Aorta (tissue), 5 donors: ENCODE data around the gene ANKRD23. TPM values are rescaled to one million over a fixed set of nuclear protein-coding genes. Genes with fewer than 3 reads are reported as not detected.
A peak's percentile ranks its signal among the peaks of the same experiment; 100 is the strongest.

ENCODE experiments used
- ATAC-seq: fragments of 200-7000 bp; cut with Tn5 transposase; one replicate; pipeline ENCODE4 v1.9.1; 2022; ENCODE audit warnings: moderate library complexity; ENCODE audit not compliant: low FRiP score
- DNase-seq, 2 donors: peaks; one replicate each; pipeline ENCODE4 v3.0.0-alpha.2; 2020
- H3K27ac ChIP-seq, 2 donors: one replicate each; pipeline ENCODE4 v1.5.1; 2013; ENCODE audit warnings: low read length in 2 of 2, mild to moderate bottlenecking in 2 of 2, moderate library complexity in 2 of 2, control low read depth in 1 of 2, inconsistent platforms in 1 of 2, low read depth in 1 of 2
- H3K27me3 ChIP-seq, 2 donors: one replicate each; pipeline ENCODE4 v1.6.1; 2013; ENCODE audit warnings: control low read depth in 1 of 2, low read length in 1 of 2, mild to moderate bottlenecking in 1 of 2, moderate library complexity in 1 of 2; ENCODE audit not compliant: insufficient read depth in 2 of 2, control insufficient read depth in 1 of 2
- H3K36me3 ChIP-seq, 2 donors: one replicate each; pipeline ENCODE4 v1.6.1; 2013; ENCODE audit warnings: control low read depth in 1 of 2, low read length in 1 of 2, mild to moderate bottlenecking in 1 of 2; ENCODE audit not compliant: insufficient read depth in 2 of 2, control insufficient read depth in 1 of 2
- H3K4me1 ChIP-seq, 2 donors: one replicate each; pipeline ENCODE4 v1.6.1; 2013; ENCODE audit warnings: low read length in 2 of 2, control low read depth in 1 of 2, mild to moderate bottlenecking in 1 of 2, moderate library complexity in 1 of 2; ENCODE audit not compliant: insufficient read depth in 2 of 2, control insufficient read depth in 1 of 2
- H3K4me3 ChIP-seq, 2 donors: one replicate each; pipeline ENCODE4 v1.5.1; 2013; ENCODE audit warnings: low read length in 2 of 2, control low read depth in 1 of 2, mild to moderate bottlenecking in 1 of 2
- H3K9me3 ChIP-seq: one replicate; pipeline ENCODE4 v1.6.1; 2013; ENCODE audit warnings: mild to moderate bottlenecking, low read length; ENCODE audit not compliant: control insufficient read depth
- WGBS, 2 donors: extraction: QIAGEN DNeasy Blood & Tissue Kit; methylation state at CpG; one replicate each; pipeline ENCODE4 v1.1.7; 2013; 5-methylcytosine and 5-hydroxymethylcytosine counted together
- intact Hi-C, 2 donors: fragments of 100-400 bp; cut with DNase I; formaldehyde crosslinking; loops; one replicate each; pipeline versions ENCODE4 v1.14.2 to v1.15.0; 2022
- microRNA-seq, 2 donors: library from miRNA; unstranded; fragments of <30 nt; microRNA quantifications; one replicate each; pipeline ENCODE4 v1.2.0, GENCODE V29; 2020
- polyA plus RNA-seq, 2 donors: library from polyadenylated mRNA; stranded (reverse); fragments of 200-250 nt; gene quantifications; one replicate each; pipeline ENCODE4 v1.2.3, GENCODE V29; 2013
- total RNA-seq, 2 donors: library from RNA; stranded (reverse); fragmentation: NEBNext Ultra II Directional; extraction: Animal tissue kit (Norgen Biotek cat#: 25700); gene quantifications; one replicate each; pipeline ENCODE4 v1.2.1, GENCODE V29; 2021
- donor health status: healthy with polysubstance abuse.
- donor health status: Bipolar disorder and iron deficiency.
- donor health status: DM: no; HTN: no; CAD: no.
- donor health status: DM: no; HTN: no; CAD: no.
- donor health status: DM: yes; HTN: yes; CAD: no.

The ANKRD23 gene
- total and polyA plus RNA-seq, 4 donors = 4.6 to 5.4 (median 5.3) TPM; not detected in 1

GRCh38 chr2:96792772-96793749 is 50.8 kb downstream of the ANKRD23 start:
- H3K9me3 ChIP-seq = no peaks in the 10 kb centered on the region
- intact Hi-C loops = loop anchor here in 1 of 2 donors (10.0 kb wide), 1 partner anchor 48 kb away; the partner anchor contains the start of gene LMAN2L
- H3K4me1 ChIP-seq = peaks cover 0 to 2% of the 10 kb centered on the region in 2 donors
- DNase-seq = peak; percentile 5 to 21
- no peak for ATAC-seq
- no peak overlapping the region for H3K27ac ChIP-seq
- peaks cover 0 to 2% of the 10 kb centered on the region in 2 donors for H3K36me3 ChIP-seq
- H3K4me3 ChIP-seq = no peak overlapping the region
- no peaks in the 10 kb centered on the region for H3K27me3 ChIP-seq
- 88 to 90% methylated on average over 17 of the region's 17 CpGs for WGBS, 2 donors

GRCh38 chr2:96789245-96789617 is 54.6 kb downstream of the ANKRD23 start:
- WGBS, 2 donors = 64 to 69% methylated on average over 6 of the region's 6 CpGs
- H3K4me1 ChIP-seq = peaks cover 0 to 2% of the 10 kb centered on the region in 2 donors
- no peaks in the 10 kb centered on the region for H3K27me3 ChIP-seq

GRCh38 chr2:96788442-96789244 is 55.2 kb downstream of the ANKRD23 start:
- intact Hi-C loops = no loop called here
- DNase-seq (peak; percentile 70 to 87), ATAC-seq (peak; percentile 84)
- Histone ChIP-seq H3K27me3 (no peaks in the 10 kb centered on the region), H3K36me3 (no peaks in the 10 kb centered on the region), H3K4me1 (peaks cover 0 to 2% of the 10 kb centered on the region in 2 donors), H3K4me3 (no peak overlapping the region), H3K9me3 (no peaks in the 10 kb centered on the region), H3K27ac (peak overlapping the region in 1 of 2 donors; percentile 44)
- WGBS, 2 donors = 29 to 32% methylated on average over 17 of the region's 17 CpGs

More at GRCh38 chr2:96789245-96789617, 54.6 kb downstream of the ANKRD23 start:
- Histone ChIP-seq H3K27ac (no peak overlapping the region), H3K36me3 (no peaks in the 10 kb centered on the region), H3K9me3 (no peaks in the 10 kb centered on the region), H3K4me3 (no peak overlapping the region)
- ATAC-seq = no peak
- intact Hi-C loops = no loop called here
- DNase-seq = no peak

Small RNA genes lying within 50 kb of the gene (microRNA-seq; reads per million reads assigned to microRNA genes)
- gene MIR3127 = 0 to 2.4 reads per million in 2 donors

Other genes with a start within 250 kb of the ANKRD23 start
- 10 to 100 TPM; 49.9 to 63.0 TPM for gene KANSL3, start 205.7 kb downstream of the ANKRD23 start, total RNA-seq
- 10 to 100 TPM; 15.4 to 31.6 TPM for gene KANSL3, start 205.7 kb downstream of the ANKRD23 start, polyA plus RNA-seq
- under 1 TPM; 0.10 to 0.42 TPM for gene FER1L5, start 201.3 kb downstream of the ANKRD23 start, total RNA-seq
- gene FER1L5, start 201.3 kb downstream of the ANKRD23 start, polyA plus RNA-seq = under 1 TPM in 1 of 2 donors, not detected in 1; 0.05 TPM
- 10 to 100 TPM; 11.3 to 15.7 TPM for gene LMAN2L, start 104.0 kb downstream of the ANKRD23 start, total RNA-seq
- 10 to 100 TPM in 1 of 2 donors, 1 to 10 TPM in 1; 5.1 to 12.9 TPM for gene LMAN2L, start 104.0 kb downstream of the ANKRD23 start, polyA plus RNA-seq
- gene CNNM4, start 83.1 kb downstream of the ANKRD23 start, total RNA-seq = 1 to 10 TPM; 7.8 to 8.1 TPM
- 1 to 10 TPM; 2.3 to 4.2 TPM for gene CNNM4, start 83.1 kb downstream of the ANKRD23 start, polyA plus RNA-seq
- gene CNNM3, start 27.8 kb downstream of the ANKRD23 start, total RNA-seq = 10 to 100 TPM; 11.1 to 16.8 TPM
- gene CNNM3, start 27.8 kb downstream of the ANKRD23 start, polyA plus RNA-seq = 10 to 100 TPM in 1 of 2 donors, 1 to 10 TPM in 1; 2.9 to 10.2 TPM
- gene ANKRD39, start 14.0 kb upstream of the ANKRD23 start, total RNA-seq = 10 to 100 TPM in 1 of 2 donors, 1 to 10 TPM in 1; 10.0 to 12.7 TPM
- 10 to 100 TPM; 14.0 to 20.5 TPM for gene ANKRD39, start 14.0 kb upstream of the ANKRD23 start, polyA plus RNA-seq
- gene SEMA4C, start 26.1 kb upstream of the ANKRD23 start, total RNA-seq = 10 to 100 TPM; 49.6 to 55.6 TPM
- gene SEMA4C, start 26.1 kb upstream of the ANKRD23 start, polyA plus RNA-seq = 10 to 100 TPM in 1 of 2 donors, 1 to 10 TPM in 1; 6.1 to 38.8 TPM
- gene FAM178B, start 142.6 kb upstream of the ANKRD23 start, total RNA-seq = 1 to 10 TPM in 1 of 2 donors, under 1 TPM in 1; 0.75 to 1.2 TPM
- 1 to 10 TPM; 3.4 to 5.9 TPM for gene FAM178B, start 142.6 kb upstream of the ANKRD23 start, polyA plus RNA-seq